Trophoblast cell (in vitro differentiated cells and primary cell): ENCODE measurements around the gene PRTG.

Experiments
- DNase-seq, 2 donors: peaks; one replicate each; pipeline ENCODE4 v3.0.0-alpha.2; 2016
- H2AFZ ChIP-seq: 2 replicates; pipeline ENCODE4 v1.6.1; 2013; ENCODE audit warnings: low read length, moderate library complexity, mild to moderate bottlenecking; ENCODE audit not compliant: insufficient read depth, poor library complexity
- H2AK5ac ChIP-seq: 2 replicates; pipeline ENCODE4 v1.6.1; 2013; ENCODE audit warnings: mild to moderate bottlenecking, low read length
- H2BK120ac ChIP-seq: 2 replicates; pipeline ENCODE4 v1.6.1; 2013; ENCODE audit warnings: low read length, mild to moderate bottlenecking, moderate library complexity; ENCODE audit not compliant: insufficient read depth, poor library complexity
- H2BK12ac ChIP-seq: 2 replicates; pipeline ENCODE4 v1.6.1; 2013; ENCODE audit warnings: mild to moderate bottlenecking, low read length, moderate library complexity
- H2BK5ac ChIP-seq: 2 replicates; pipeline ENCODE4 v1.6.1; 2013; ENCODE audit warnings: low read length, low read depth, moderate library complexity, mild to moderate bottlenecking; ENCODE audit not compliant: poor library complexity
- H3K14ac ChIP-seq: 2 replicates; pipeline ENCODE4 v1.6.1; 2013; ENCODE audit warnings: mild to moderate bottlenecking, low read length
- H3K18ac ChIP-seq: 2 replicates; pipeline ENCODE4 v1.6.1; 2013; ENCODE audit warnings: mild to moderate bottlenecking, low read length
- H3K23ac ChIP-seq: 2 replicates; pipeline ENCODE4 v1.6.1; 2013; ENCODE audit warnings: low read length
- H3K27ac ChIP-seq: 2 replicates; pipeline ENCODE4 v1.5.1; 2013; ENCODE audit warnings: low read depth, mild to moderate bottlenecking, inconsistent platforms, low read length, moderate library complexity
- H3K27me3 ChIP-seq: 2 replicates; pipeline ENCODE4 v1.6.1; 2013; ENCODE audit warnings: inconsistent platforms, mild to moderate bottlenecking, low read length, moderate library complexity; ENCODE audit not compliant: insufficient read depth
- H3K36me3 ChIP-seq, 2 experiments: 1 replicate in 1 of 2; 2 replicates in 1 of 2; pipeline ENCODE4 v1.6.1; 2013; ENCODE audit warnings: low read length in 2 of 2, mild to moderate bottlenecking in 2 of 2, moderate library complexity in 1 of 2; ENCODE audit not compliant: insufficient read depth in 2 of 2, control insufficient read depth in 1 of 2
- H3K4ac ChIP-seq: 2 replicates; pipeline ENCODE4 v1.6.1; 2013; ENCODE audit warnings: low read depth, mild to moderate bottlenecking, low read length, moderate library complexity
- H3K4me1 ChIP-seq, 2 experiments: 1 replicate in 1 of 2; 2 replicates in 1 of 2; pipeline ENCODE4 v1.6.1; 2013; ENCODE audit warnings: low read length in 2 of 2, mild to moderate bottlenecking in 2 of 2, moderate library complexity in 1 of 2; ENCODE audit not compliant: insufficient read depth in 2 of 2, control insufficient read depth in 1 of 2
- H3K4me2 ChIP-seq: 2 replicates; pipeline ENCODE4 v1.6.1; 2013; ENCODE audit warnings: inconsistent platforms, mild to moderate bottlenecking, low read length, moderate library complexity
- H3K4me3 ChIP-seq: 2 replicates; pipeline ENCODE4 v1.5.1; 2013; ENCODE audit warnings: mild to moderate bottlenecking, low read depth, low read length, inconsistent platforms
- H3K79me1 ChIP-seq: one replicate; pipeline ENCODE4 v1.6.1; 2013; ENCODE audit warnings: low read length
- H3K79me2 ChIP-seq: 2 replicates; pipeline ENCODE4 v1.6.1; 2013; ENCODE audit warnings: low read length, mild to moderate bottlenecking; ENCODE audit not compliant: control insufficient read depth, insufficient read depth, poor library complexity
- H3K9ac ChIP-seq: 2 replicates; pipeline ENCODE4 v1.6.1; 2013; ENCODE audit warnings: mild to moderate bottlenecking, low read length
- H3K9me3 ChIP-seq: 2 replicates; pipeline ENCODE4 v1.6.1; 2013; ENCODE audit warnings: low read depth, mild to moderate bottlenecking, control low read depth, inconsistent platforms, low read length; ENCODE audit not compliant: insufficient read depth
- H4K12ac ChIP-seq: 2 replicates; pipeline ENCODE4 v1.6.1; 2013; ENCODE audit warnings: low read depth, mild to moderate bottlenecking, low read length, moderate library complexity
- H4K8ac ChIP-seq: 2 replicates; pipeline ENCODE4 v1.6.1; 2013; ENCODE audit warnings: low read depth, mild to moderate bottlenecking, low read length, moderate library complexity
- H4K91ac ChIP-seq: one replicate; pipeline ENCODE4 v1.6.1; 2013; ENCODE audit warnings: low read depth, mild to moderate bottlenecking, low read length, moderate library complexity
- WGBS: extraction: QIAGEN DNeasy Blood & Tissue Kit; methylation state at CpG from one replicate; pipeline ENCODE4 v1.1.7; 2013; ENCODE audit warnings: missing lambda C conversion rate; ENCODE audit not compliant: insufficient read length, insufficient coverage; ENCODE audit errors: extremely low coverage; 5-methylcytosine and 5-hydroxymethylcytosine counted together

Gene PRTG

GRCh38 chr15:55654561-55655031, 88.4 kb downstream of the PRTG start:
- no peak overlapping the region for H2BK12ac ChIP-seq

GRCh38 chr15:55652909-55653495, 90.0 kb downstream of the PRTG start:
- no peak overlapping the region for H4K91ac ChIP-seq
- no peak overlapping the region for H2BK120ac ChIP-seq
- H2AFZ ChIP-seq: no peak overlapping the region
- H3K79me1 ChIP-seq: peaks cover 7% of the 10 kb centered on the region
- no CpG with 5 or more reads among the region's 3 CpGs for WGBS
- no peak overlapping the region for H2AK5ac ChIP-seq
- no peak overlapping the region for H4K12ac ChIP-seq
- no peak overlapping the region for H3K14ac ChIP-seq
- H3K18ac ChIP-seq: no peak overlapping the region
- H3K36me3 ChIP-seq: peaks cover 12 to 13% of the 10 kb centered on the region in 2 experiments
- no peak overlapping the region for H3K4ac ChIP-seq
- no peaks in the 10 kb centered on the region for H3K27me3 ChIP-seq
- H2BK5ac ChIP-seq: no peak overlapping the region
- no peaks in the 10 kb centered on the region for H3K79me2 ChIP-seq
- no peaks in the 10 kb centered on the region for H3K9me3 ChIP-seq
- H3K27ac ChIP-seq: peak overlapping the region; percentile 17
- H3K4me2 ChIP-seq: no peak overlapping the region
- no peak overlapping the region for H3K9ac ChIP-seq
- no peak overlapping the region for H4K8ac ChIP-seq
- DNase-seq: no peak
- H3K23ac ChIP-seq: no peak overlapping the region
- peaks cover 2 to 12% of the 10 kb centered on the region in 2 experiments for H3K4me1 ChIP-seq
- H3K4me3 ChIP-seq: no peak overlapping the region
- H2BK12ac ChIP-seq: no peak overlapping the region

More at GRCh38 chr15:55654561-55655031, 88.4 kb downstream of the PRTG start:
- H3K23ac ChIP-seq: no peak overlapping the region
- peaks cover 12 to 14% of the 10 kb centered on the region in 2 experiments for H3K36me3 ChIP-seq
- no peaks in the 10 kb centered on the region for H3K9me3 ChIP-seq
- H4K8ac ChIP-seq: no peak overlapping the region
- WGBS: no CpG with 5 or more reads among the region's 4 CpGs
- DNase-seq: peak in 1 of 2 donors; percentile 21
- no peak overlapping the region for H3K14ac ChIP-seq
- H3K4me2 ChIP-seq: no peak overlapping the region
- H3K18ac ChIP-seq: no peak overlapping the region
- no peak overlapping the region for H3K4ac ChIP-seq
- peaks cover 4 to 14% of the 10 kb centered on the region in 2 experiments for H3K4me1 ChIP-seq
- H3K79me2 ChIP-seq: no peaks in the 10 kb centered on the region
- no peak overlapping the region for H3K9ac ChIP-seq
- no peak overlapping the region for H2BK120ac ChIP-seq
- H2AK5ac ChIP-seq: no peak overlapping the region
- peaks cover 9% of the 10 kb centered on the region for H3K79me1 ChIP-seq
- no peak overlapping the region for H4K91ac ChIP-seq
- no peak overlapping the region for H4K12ac ChIP-seq
- H3K27ac ChIP-seq: no peak overlapping the region
- H2AFZ ChIP-seq: no peak overlapping the region
- no peak overlapping the region for H2BK5ac ChIP-seq
- H3K27me3 ChIP-seq: no peaks in the 10 kb centered on the region
- H3K4me3 ChIP-seq: no peak overlapping the region

GRCh38 chr15:55652359-55652758, 90.6 kb downstream of the PRTG start:
- peak overlapping the region; percentile 37 for H3K4me2 ChIP-seq
- no peaks in the 10 kb centered on the region for H3K27me3 ChIP-seq
- WGBS: no CpG with 5 or more reads among the region's 7 CpGs

GRCh38 chr15:55649058-55649423, 93.9 kb downstream of the PRTG start:
- no peak overlapping the region for H3K14ac ChIP-seq
- WGBS: no CpG with 5 or more reads among the region's 1 CpG

More at GRCh38 chr15:55652359-55652758, 90.6 kb downstream of the PRTG start:
- Histone ChIP-seq H4K12ac (no peak overlapping the region), H2BK12ac (no peak overlapping the region), H3K4ac (no peak overlapping the region), H3K18ac (no peak overlapping the region), H4K8ac (no peak overlapping the region), H3K79me1 (peaks cover 7% of the 10 kb centered on the region), H3K4me1 (peaks cover 2 to 12% of the 10 kb centered on the region in 2 experiments), H2BK120ac (no peak overlapping the region), H4K91ac (no peak overlapping the region), H3K14ac (no peak overlapping the region), H3K4me3 (no peak overlapping the region), H3K79me2 (no peaks in the 10 kb centered on the region), H3K23ac (no peak overlapping the region), H2AK5ac (no peak overlapping the region), H3K27ac (peak overlapping the region; percentile 70), H3K9ac (no peak overlapping the region), H3K36me3 (peaks cover 13 to 14% of the 10 kb centered on the region in 2 experiments), H2BK5ac (no peak overlapping the region), H3K9me3 (no peaks in the 10 kb centered on the region), H2AFZ (no peak overlapping the region)
- DNase-seq: no peak

More at GRCh38 chr15:55649058-55649423, 93.9 kb downstream of the PRTG start:
- Histone ChIP-seq H3K27ac (no peak overlapping the region), H3K9me3 (no peaks in the 10 kb centered on the region), H2AK5ac (no peak overlapping the region), H3K27me3 (no peaks in the 10 kb centered on the region), H4K91ac (no peak overlapping the region), H3K79me1 (peaks cover 7% of the 10 kb centered on the region), H3K79me2 (no peaks in the 10 kb centered on the region), H3K9ac (no peak overlapping the region), H3K4ac (no peak overlapping the region), H3K4me1 (peaks cover 2 to 12% of the 10 kb centered on the region in 2 experiments), H3K36me3 (peaks cover 22 to 25% of the 10 kb centered on the region in 2 experiments), H3K23ac (no peak overlapping the region), H3K4me2 (no peak overlapping the region), H3K18ac (no peak overlapping the region), H4K12ac (no peak overlapping the region), H3K4me3 (no peak overlapping the region), H2AFZ (no peak overlapping the region), H2BK120ac (no peak overlapping the region), H2BK5ac (no peak overlapping the region), H2BK12ac (no peak overlapping the region), H4K8ac (no peak overlapping the region)
- DNase-seq: peak; percentile 6 to 51
